Prostate gland (tissue), 2 donors: ENCODE measurements around the gene PLEKHH2.

Experiments used
- CTCF ChIP-seq, 4 experiments: fragments of 200-600 bp in 2 of 4; fragments of 450-650 bp in 2 of 4; sonication (generic) in 2 of 4; IDR thresholded peaks; 1 replicate in 3 of 4; 2 replicates in 1 of 4; pipeline ENCODE4 v1.5.1; 2016 to 2019; ENCODE audit warnings: antibody characterized with exemption in 4 of 4, mild to moderate bottlenecking in 2 of 4, moderate library complexity in 2 of 4
- POLR2A ChIP-seq: fragments of 450-650 bp; IDR thresholded peaks from one replicate; pipeline ENCODE4 v1.6.1; 2016; ENCODE audit warnings: antibody characterized with exemption, mild to moderate bottlenecking
- POLR2AphosphoS5 ChIP-seq: sonication (generic); formaldehyde crosslinking; IDR thresholded peaks from one replicate; pipeline ENCODE4 v1.6.1; 2017; ENCODE audit warnings: antibody characterized with exemption

- TF ChIP-seq CTCF (IDR thresholded peaks at IDR 0.05) (no peak), POLR2A (no peak), POLR2AphosphoS5 (no peak)
Observed at GRCh38 chr2:43707255-43708015, 70.4 kb downstream of the PLEKHH2 start.
